IPS-NIHi7 (cell line): ENCODE results near the gene SLC28A1.

Source experiments
- DNase-seq: peaks from one replicate; pipeline ENCODE4 v3.0.0; 2012; ENCODE audit warnings: mixed read lengths; ENCODE audit errors: extremely low spot score

Gene SLC28A1

DNA sequence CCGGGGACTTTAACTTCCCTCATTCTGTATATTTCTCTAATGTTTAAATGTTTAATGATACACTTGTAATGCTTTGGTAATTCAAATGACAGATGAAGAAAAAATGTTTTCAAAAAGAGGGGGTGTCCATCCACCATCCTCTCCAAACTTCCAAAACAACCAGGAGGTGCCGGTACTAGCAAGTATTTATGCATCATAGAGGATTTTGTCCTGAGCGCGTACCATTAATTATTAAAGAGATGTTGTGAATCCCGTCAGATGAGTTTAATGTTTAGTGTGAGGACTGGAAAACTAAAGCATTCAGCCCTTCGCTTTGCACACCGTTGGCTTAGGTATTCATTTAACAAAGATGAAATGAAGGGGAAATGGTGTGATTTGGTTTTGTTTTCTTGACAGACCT lies 1.3 kb downstream of the SLC28A1 start:
- DNase-seq = no peak

GRCh38 chr15:84886211-84886983 lies 1.9 kb downstream of the SLC28A1 start:
- DNase-seq = no peak

DNA sequence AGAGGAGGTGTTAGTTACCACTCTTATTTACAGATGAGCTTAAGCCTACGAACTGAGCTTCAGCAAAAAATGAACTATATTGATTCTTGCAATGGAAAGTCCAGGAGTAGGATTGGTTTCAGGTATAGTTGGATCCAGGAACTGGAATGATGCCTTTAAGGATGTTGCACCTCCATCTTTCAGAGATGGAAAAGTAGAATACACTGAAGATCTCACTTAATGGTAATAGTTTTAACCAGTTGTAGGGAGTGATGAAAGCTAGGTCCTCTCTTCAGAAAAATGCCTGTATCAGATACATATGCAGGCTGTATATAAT lies 2.5 kb downstream of the SLC28A1 start:
- DNase-seq = no peak

GRCh38 chr15:84887938-84888337 lies 3.5 kb downstream of the SLC28A1 start:
- DNase-seq = no peak

DNA sequence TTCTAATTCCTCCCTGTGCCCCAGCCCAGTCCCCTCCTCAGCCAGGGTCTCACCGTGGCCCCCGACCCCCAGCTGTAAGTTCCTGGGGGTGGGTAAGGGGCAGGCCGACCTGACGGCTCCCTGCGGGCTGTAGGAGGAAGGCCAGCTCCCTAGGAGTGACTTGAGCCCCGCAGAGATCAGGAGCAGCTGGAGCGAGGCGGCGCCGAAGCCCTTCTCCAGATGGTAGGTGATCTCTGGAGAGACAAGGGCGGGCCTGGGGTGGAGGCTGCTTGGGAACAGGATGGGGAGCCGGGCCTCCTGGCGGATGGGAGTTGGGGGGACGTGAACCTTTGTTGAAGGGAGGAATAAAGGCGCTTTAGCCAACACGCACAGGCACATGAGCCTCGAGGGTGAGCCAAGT lies 4.2 kb downstream of the SLC28A1 start:
- no peak for DNase-seq

DNA sequence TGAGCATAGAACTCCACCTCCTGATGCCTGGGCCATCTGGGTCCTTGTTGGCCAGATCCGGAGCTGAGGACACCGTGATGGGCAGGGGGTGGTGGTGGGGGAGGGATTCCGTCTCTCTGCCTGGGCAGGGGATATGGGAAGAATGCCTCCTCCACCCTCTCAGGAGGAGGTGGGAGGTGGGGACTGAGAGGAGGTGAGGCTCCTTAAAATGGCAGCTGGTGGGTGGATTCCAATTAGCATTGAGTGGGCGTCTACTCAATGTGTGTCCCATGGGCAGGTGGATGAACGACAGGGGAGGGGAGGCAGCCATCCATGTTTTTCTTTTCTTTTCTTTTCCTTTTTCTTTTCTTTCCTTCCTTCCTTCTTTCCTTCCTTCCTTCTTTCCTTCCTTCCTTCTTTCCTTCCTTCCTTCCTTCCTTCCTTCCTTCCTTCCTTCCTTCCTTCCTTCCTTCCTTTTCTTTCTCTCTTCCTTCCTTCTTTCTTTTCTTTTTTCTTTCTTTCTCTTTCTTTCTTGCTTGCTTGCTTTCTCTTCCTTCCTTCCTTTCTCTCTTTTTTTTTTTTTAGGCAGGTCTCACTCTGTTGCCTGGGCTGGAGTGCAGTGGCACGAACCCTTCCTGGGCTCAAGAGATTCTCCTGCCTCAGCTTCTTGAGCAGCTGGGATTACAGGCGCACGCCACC lies 5.0 kb downstream of the SLC28A1 start:
- peak; percentile 54 for DNase-seq

GRCh38 chr15:84889991-84890669 lies 5.7 kb downstream of the SLC28A1 start:
- DNase-seq = no peak

GRCh38 chr15:84890670-84891162 lies 6.3 kb downstream of the SLC28A1 start:
- DNase-seq = no peak

DNA sequence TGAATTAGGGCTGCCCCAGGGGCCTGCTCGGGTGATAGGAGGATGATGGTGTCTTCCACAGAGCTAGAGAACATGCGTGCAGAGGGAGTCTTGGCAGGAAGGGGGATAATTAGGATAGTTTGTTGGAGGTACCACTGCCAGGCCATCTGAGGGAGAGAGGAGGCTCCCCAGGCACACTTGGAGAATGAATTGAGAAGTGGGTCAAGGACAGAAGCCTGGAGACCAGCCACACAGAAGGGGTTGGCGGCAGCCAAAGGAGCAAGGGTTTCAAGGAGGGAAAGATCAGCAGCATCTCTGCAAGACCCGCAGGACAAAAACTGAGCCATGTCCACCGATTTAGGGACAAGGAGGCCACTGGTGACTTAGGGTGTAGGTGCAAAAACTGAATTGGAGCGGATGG lies 6.9 kb downstream of the SLC28A1 start:
- no peak for DNase-seq

DNA sequence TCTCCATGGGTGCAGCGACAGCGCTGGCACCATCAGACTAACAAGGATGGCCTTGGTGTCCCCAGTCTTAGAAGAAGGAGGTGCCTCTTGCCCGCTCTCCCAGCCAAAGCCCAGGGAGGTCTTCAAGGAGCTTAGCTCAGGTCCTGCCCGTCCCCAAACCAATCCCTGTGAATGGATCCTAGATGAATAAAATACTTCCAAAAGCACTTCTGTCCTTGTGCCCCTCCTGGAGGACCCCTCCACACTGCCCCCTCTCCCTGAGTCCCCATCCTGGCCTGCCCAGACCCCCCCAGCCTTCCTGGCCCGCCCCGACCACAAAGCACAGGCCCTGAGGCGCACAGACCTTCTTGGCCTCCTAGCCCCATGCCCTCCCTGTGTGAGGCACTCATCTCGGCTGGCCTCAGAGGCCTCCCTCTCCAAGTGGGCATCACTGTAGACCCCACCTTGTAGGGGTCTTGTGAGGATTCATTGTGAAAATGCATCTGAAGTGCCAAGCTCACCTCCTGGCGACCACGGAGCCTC lies 8.4 kb downstream of the SLC28A1 start:
- no peak for DNase-seq

DNA sequence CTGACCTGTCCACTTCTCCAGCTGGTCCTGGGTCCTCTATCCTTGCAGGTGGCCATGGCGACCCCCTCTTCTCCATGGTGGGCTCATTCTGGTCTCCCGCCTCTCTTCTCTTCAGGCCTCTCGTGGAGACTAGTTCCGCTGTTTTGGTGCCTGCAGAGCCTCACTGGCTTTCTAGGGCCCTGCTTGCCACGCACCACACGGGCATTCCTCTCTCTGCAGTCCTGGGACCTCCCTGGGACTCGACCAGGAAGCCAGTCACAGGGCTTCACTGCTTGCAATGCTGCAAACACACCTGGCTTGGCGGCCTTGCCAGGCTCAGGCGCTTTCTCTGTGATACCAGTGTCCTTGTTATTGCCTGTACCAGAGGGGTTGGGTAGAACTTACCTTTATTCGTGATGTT lies 9.1 kb downstream of the SLC28A1 start:
- DNase-seq = no peak

DNA sequence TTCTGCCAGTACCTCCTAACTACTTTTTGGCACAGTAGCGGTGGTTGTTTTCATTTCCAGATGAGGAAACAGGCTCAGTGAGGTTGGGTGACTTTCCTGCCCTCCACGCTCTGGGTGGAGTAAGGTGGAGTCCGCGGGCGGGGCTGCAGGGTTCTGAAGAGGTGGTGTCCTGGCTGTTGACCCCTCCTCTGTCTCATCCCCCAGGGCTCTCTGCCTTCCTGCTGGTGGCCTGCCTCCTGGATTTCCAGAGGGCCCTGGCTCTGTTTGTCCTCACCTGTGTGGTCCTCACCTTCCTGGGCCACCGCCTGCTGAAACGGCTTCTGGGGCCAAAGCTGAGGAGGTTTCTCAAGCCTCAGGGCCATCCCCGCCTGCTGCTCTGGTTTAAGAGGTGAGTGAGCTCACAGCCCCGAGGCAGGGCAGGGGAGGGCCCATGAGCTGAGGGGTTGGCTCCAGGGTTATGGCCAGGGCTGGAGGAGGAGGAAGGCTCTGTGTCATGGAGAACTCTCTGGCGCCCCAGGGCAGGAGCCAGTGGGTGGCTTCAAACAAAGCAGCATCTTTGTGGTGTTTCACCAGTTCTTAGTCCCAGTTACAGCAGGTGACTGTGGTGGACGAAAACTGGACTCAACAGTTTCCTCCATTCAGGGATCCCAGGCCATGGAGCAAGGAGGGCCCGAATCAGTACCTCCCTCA lies 10.4 kb downstream of the SLC28A1 start:
- no peak for DNase-seq

DNA sequence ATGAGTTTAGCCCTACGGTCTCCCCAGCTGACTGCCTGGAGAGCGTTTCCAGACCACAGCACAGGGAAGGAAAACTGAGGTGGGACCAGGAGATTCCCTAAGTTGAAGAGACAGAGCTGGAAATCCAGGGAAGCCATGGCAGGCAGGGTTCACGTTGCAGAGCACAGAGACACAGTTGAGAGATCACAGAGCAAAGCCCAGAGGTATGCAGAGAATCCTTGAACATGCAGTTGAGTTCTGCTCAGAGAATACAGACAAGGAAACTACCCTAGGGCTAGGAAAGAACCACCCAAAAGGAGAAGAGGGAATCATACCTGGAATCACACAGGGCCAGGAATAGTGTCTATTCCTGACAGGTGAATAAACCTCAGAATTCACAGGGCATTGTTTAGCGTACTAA lies 14.3 kb downstream of the SLC28A1 start:
- DNase-seq = no peak

- DNase-seq = no peak
Observed at GRCh38 chr15:84899750-84900149, 15.3 kb downstream of the SLC28A1 start.

DNA sequence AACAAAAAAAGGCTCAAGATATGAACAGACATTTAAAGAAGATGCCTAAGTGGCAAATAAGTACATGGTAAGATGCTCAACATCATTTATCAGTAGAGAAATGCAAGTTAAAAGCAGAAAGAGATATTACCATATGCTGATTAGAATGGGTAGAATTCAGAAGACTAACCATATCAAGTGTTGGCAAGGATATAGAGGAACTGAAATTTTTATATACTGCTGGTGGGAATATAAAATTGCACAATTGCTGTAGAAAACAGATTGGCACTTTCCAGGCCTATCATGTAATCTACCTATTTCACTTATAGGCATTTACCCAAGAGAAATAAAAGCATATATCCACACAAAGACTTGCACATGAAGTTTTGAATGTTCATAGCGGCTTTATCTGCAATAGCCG lies 17.1 kb downstream of the SLC28A1 start:
- DNase-seq = no peak

DNA sequence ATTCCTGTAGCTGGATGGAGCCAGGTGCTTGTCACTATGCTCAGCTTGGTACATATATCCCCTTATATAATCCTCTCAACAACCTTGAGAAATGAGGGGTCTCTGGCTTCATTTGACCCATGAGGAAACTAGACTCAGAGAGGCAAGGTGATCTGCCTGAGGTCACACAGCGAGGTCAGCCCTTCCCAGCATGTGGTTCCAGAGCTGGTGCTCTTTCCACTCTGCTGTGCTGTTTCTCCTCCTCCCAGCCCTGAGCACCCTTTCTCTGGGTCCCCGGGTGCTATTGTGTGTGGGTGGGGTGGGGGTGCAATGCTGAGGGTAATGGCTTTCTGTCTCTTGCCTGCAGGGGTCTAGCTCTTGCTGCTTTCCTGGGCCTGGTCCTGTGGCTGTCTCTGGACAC lies 19.3 kb downstream of the SLC28A1 start:
- DNase-seq = no peak

DNA sequence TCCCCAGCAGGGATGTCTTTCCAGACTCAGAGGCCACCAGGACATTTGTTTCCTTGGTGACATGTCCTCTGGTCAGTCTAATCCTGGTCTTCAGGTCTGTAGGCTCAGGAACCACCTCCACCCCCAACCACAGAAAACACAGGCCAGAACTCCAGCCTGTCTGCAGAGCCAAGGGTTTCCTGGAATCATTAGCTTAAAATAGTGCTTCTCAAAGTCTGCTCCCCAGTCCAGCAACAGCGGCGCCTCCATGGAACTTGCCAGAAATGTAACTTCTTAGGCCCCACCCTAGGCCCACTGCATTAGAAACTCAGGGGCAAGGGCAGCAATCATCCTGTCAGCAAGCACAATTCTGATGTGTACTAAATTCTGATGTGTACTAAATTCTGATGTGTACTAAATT lies 20.0 kb downstream of the SLC28A1 start:
- no peak for DNase-seq

- no peak for DNase-seq
Observed at GRCh38 chr15:84905016-84905916, 20.8 kb downstream of the SLC28A1 start.

DNA sequence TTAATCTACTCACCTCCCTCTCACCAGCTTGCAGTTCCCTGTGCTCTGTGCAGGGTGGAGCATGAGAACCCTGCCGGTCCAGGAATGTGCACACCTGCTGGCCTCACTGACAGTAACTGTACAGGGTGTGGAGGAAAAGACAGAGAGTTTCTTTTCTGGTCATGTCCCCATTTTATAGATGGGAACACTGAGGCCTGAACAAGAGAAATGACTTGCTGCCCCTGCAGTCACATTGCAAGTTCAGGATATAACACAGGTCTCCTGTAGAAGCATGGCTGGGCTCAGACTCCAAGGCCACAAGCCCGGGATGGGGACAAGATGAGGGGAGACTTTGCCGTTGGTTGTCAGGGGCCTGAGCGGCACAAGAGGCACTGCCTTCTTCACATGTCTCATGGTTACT lies 23.3 kb downstream of the SLC28A1 start:
- no peak for DNase-seq

GRCh38 chr15:84908564-84908963 lies 24.1 kb downstream of the SLC28A1 start:
- DNase-seq = no peak

DNA sequence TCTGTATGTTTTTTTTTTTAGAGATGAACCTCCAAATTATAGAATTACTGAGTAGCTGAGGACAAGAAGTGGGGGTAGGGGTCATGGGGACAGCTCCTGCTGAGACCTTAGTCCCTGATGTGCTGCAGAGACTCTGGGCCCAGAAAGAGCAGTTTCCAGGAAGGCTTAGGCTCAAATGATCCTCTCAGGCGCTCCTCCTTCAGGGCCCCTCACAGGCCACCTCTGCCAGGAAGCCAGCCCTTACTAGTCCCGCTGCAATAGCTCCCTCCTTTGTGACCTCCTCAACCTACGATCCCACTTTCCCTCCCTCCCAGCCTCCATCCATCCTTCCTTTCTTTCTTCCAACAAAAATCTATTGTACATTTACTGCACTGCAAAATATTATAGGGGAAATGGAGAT lies 24.6 kb downstream of the SLC28A1 start:
- no peak for DNase-seq
